Kidney (tissue), 14 donors: ENCODE data around the gene WNT2B. TPM values are rescaled to one million over a fixed set of nuclear protein-coding genes. Genes with fewer than 3 reads are reported as not detected.

ENCODE experiments used
- DNase-seq, 5 donors: peaks; one replicate each; pipeline ENCODE4 v3.0.0-alpha.2; 2013 to 2020
- FAIRE-seq: peaks from 2 replicates; lab custom pipeline; 2012; peaks lifted over from hg19 to GRCh38; lab: Jason Lieb, UNC
- H3K27ac ChIP-seq, 2 donors: one replicate each; pipeline ENCODE4 v1.7.0; 2013; ENCODE audit warnings: low read depth in 2 of 2, low read length in 2 of 2, inconsistent platforms in 1 of 2
- H3K27me3 ChIP-seq: one replicate; pipeline ENCODE4 v1.7.1; 2013; ENCODE audit warnings: low read length, inconsistent platforms; ENCODE audit not compliant: control insufficient read depth, insufficient read depth
- H3K36me3 ChIP-seq, 3 donors: one replicate each; pipeline versions ENCODE4 v1.7.0 to v1.7.1; 2013; ENCODE audit warnings: low read length in 3 of 3, control low read depth in 1 of 3, inconsistent platforms in 1 of 3; ENCODE audit not compliant: insufficient read depth in 3 of 3, control insufficient read depth in 2 of 3
- H3K4me1 ChIP-seq, 3 donors: one replicate each; pipeline versions ENCODE4 v1.7.0 to v1.7.1; 2013; ENCODE audit warnings: low read length in 3 of 3, inconsistent platforms in 1 of 3, low read depth in 1 of 3; ENCODE audit not compliant: control insufficient read depth in 2 of 3, insufficient read depth in 2 of 3
- H3K4me3 ChIP-seq, 3 donors: one replicate each; pipeline versions ENCODE4 v1.7.0 to v1.8.1; 2013; ENCODE audit warnings: low read length in 3 of 3, control low read depth in 1 of 3, inconsistent platforms in 1 of 3
- H3K9ac ChIP-seq, 3 donors: one replicate each; pipeline versions ENCODE4 v1.7.0 to v1.7.1; 2013; ENCODE audit warnings: low read length in 3 of 3, control low read depth in 1 of 3, inconsistent platforms in 1 of 3
- H3K9me3 ChIP-seq, 3 donors: one replicate each; pipeline versions ENCODE4 v1.7.0 to v1.7.1; 2013; ENCODE audit warnings: low read length in 3 of 3, control low read depth in 1 of 3, inconsistent platforms in 1 of 3; ENCODE audit not compliant: control insufficient read depth in 2 of 3, insufficient read depth in 1 of 3
- CTCF ChIP-seq: IDR thresholded peaks from 3 replicates; pipeline ENCODE4 v1.5.1; 2012; ENCODE audit warnings: mild to moderate bottlenecking, moderate library complexity, borderline replicate concordance; ENCODE audit not compliant: insufficient read depth; ENCODE audit errors: extremely low read depth
- intact Hi-C: fragments of 100-400 bp; cut with DNase I; formaldehyde crosslinking; loops from one replicate; pipeline ENCODE4 v1.11.1; 2022
- polyA plus RNA-seq: library from polyadenylated mRNA; stranded (reverse); fragments of 350-450 nt; fragmentation: Illumina TruSeq; extraction: RNeasy Lipid Tissue Mini Kit (QIAGEN cat#74804); gene quantifications from one replicate; pipeline ENCODE4 v1.2.3, GENCODE V29; 2014; ENCODE audit warnings: low read depth, low replicate concordance; ENCODE audit not compliant: insufficient read depth
- total RNA-seq: library from RNA; stranded (reverse); fragmentation: NEBNext Ultra II Directional; extraction: Animal tissue kit (Norgen Biotek cat#: 25700); gene quantifications from one replicate; pipeline ENCODE4 v1.2.1, GENCODE V29; 2021
- donor health status: control.
- donor health status: control.
- donor health status: control.
- donor health status: control.
- donor health status: control.
- donor health status: DM: yes; HTN: yes; CAD: no.
- donor health status: Normal renal cell carcinoma (clear cell type).

The WNT2B gene
- total and polyA plus RNA-seq, 2 donors from 2014 or later = 0.75 to 4.7 TPM

GRCh38 chr1:112509660-112510178, 954 bp downstream of the WNT2B start:
- H3K9ac ChIP-seq = no peak overlapping the region
- TF ChIP-seq CTCF = no peak
- intact Hi-C loops = no loop called here
- peaks cover 0 to 4% (median 0%) of the 10 kb centered on the region in 3 donors for H3K4me1 ChIP-seq
- no peak for DNase-seq
- no peak overlapping the region for H3K4me3 ChIP-seq
- peaks cover 8% of the 10 kb centered on the region for H3K27me3 ChIP-seq
- no peak overlapping the region for H3K27ac ChIP-seq
- H3K36me3 ChIP-seq = no peaks in the 10 kb centered on the region
- H3K9me3 ChIP-seq = no peaks in the 10 kb centered on the region
- FAIRE-seq = no peak

GRCh38 chr1:112510340-112510739, 1.6 kb downstream of the WNT2B start:
- no peak overlapping the region for H3K4me3 ChIP-seq
- intact Hi-C loops = no loop called here
- peaks cover 8% of the 10 kb centered on the region for H3K27me3 ChIP-seq
- no peak for TF ChIP-seq CTCF
- H3K4me1 ChIP-seq = peaks cover 0 to 4% (median 0%) of the 10 kb centered on the region in 3 donors
- no peaks in the 10 kb centered on the region for H3K36me3 ChIP-seq
- DNase-seq (no peak), FAIRE-seq (no peak)
- H3K27ac ChIP-seq = no peak overlapping the region
- no peak overlapping the region for H3K9ac ChIP-seq
- H3K9me3 ChIP-seq = no peaks in the 10 kb centered on the region

GRCh38 chr1:112511897-112512296, 3.1 kb downstream of the WNT2B start:
- H3K9me3 ChIP-seq = no peaks in the 10 kb centered on the region
- no peak overlapping the region for H3K4me3 ChIP-seq
- FAIRE-seq (no peak), DNase-seq (no peak)
- no peak overlapping the region for H3K9ac ChIP-seq
- H3K27me3 ChIP-seq = peaks cover 8% of the 10 kb centered on the region
- no peaks in the 10 kb centered on the region for H3K36me3 ChIP-seq
- intact Hi-C loops = no loop called here
- H3K27ac ChIP-seq = no peak overlapping the region
- TF ChIP-seq CTCF = no peak
- H3K4me1 ChIP-seq = peaks cover 0 to 4% (median 0%) of the 10 kb centered on the region in 3 donors
